Keratinocyte (primary cell): ENCODE data around the gene CFAP73. TPM values are rescaled to one million over a fixed set of nuclear protein-coding genes. Genes with fewer than 3 reads are reported as not detected.

Source experiments
- DNase-seq: peaks from one replicate; pipeline ENCODE4 v3.0.0-alpha.2; 2011; ENCODE audit warnings: low read depth, missing footprints, low spot score
- FAIRE-seq: peaks from 2 replicates; lab custom pipeline; 2011; peaks lifted over from hg19 to GRCh38; lab: Jason Lieb, UNC
- H2AFZ ChIP-seq: 2 replicates; pipeline ENCODE4 v1.6.0; 2012; ENCODE audit warnings: low read length, control low read depth, inconsistent platforms; ENCODE audit not compliant: control insufficient read depth
- H3K27ac ChIP-seq: 2 replicates; pipeline ENCODE4 v1.5.1; 2011; ENCODE audit warnings: low read length; ENCODE audit not compliant: control insufficient read depth, insufficient read depth
- H3K27me3 ChIP-seq: 3 replicates; pipeline ENCODE4 v1.6.0; 2011; ENCODE audit warnings: low read length; ENCODE audit not compliant: control insufficient read depth, insufficient read depth; ENCODE audit errors: extremely low read depth
- H3K36me3 ChIP-seq, 2 experiments: 2 replicates in 1 of 2; 3 replicates in 1 of 2; pipeline ENCODE4 v1.5.1; 2011; ENCODE audit warnings: low read length in 2 of 2, mild to moderate bottlenecking in 1 of 2; ENCODE audit not compliant: control insufficient read depth in 2 of 2, insufficient read depth in 2 of 2; ENCODE audit errors: extremely low read depth in 1 of 2
- H3K4me1 ChIP-seq: 3 replicates; pipeline ENCODE4 v1.5.1; 2011; ENCODE audit warnings: low read length; ENCODE audit not compliant: control insufficient read depth, insufficient read depth; ENCODE audit errors: extremely low read depth
- H3K4me2 ChIP-seq: 3 replicates; pipeline ENCODE4 v1.6.0; 2011; ENCODE audit warnings: low read depth, low read length; ENCODE audit not compliant: control insufficient read depth, insufficient read depth; ENCODE audit errors: extremely low read depth
- H3K4me3 ChIP-seq, 3 experiments: fragments of 200-600 bp in 1 of 3; sonication (generic) in 1 of 3; 2 replicates in 2 of 3; 3 replicates in 1 of 3; pipeline ENCODE4 v1.5.1; 2011 to 2016; ENCODE audit warnings: low read length in 3 of 3, mild to moderate bottlenecking in 3 of 3, control low read depth in 2 of 3, inconsistent platforms in 1 of 3, low read depth in 1 of 3, mixed read lengths in 1 of 3, mixed run types in 1 of 3, moderate library complexity in 1 of 3; ENCODE audit not compliant: control insufficient read depth in 2 of 3, insufficient read depth in 2 of 3; ENCODE audit errors: extremely low read depth in 1 of 3
- H3K79me2 ChIP-seq: 2 replicates; pipeline ENCODE4 v1.6.0; 2012; ENCODE audit warnings: low read length; ENCODE audit not compliant: control insufficient read depth, insufficient read depth
- H3K9ac ChIP-seq: 3 replicates; pipeline ENCODE4 v1.6.0; 2011; ENCODE audit warnings: low read length; ENCODE audit not compliant: control insufficient read depth, insufficient read depth; ENCODE audit errors: extremely low read depth
- H3K9me1 ChIP-seq: 3 replicates; pipeline ENCODE4 v1.6.0; 2011; ENCODE audit warnings: low read length; ENCODE audit not compliant: control insufficient read depth, insufficient read depth; ENCODE audit errors: extremely low read depth
- H3K9me3 ChIP-seq: 2 replicates; pipeline ENCODE4 v1.5.1; 2012; ENCODE audit warnings: low read depth, low read length; ENCODE audit not compliant: control insufficient read depth
- H4K20me1 ChIP-seq: 3 replicates; pipeline ENCODE4 v1.6.0; 2011; ENCODE audit warnings: low read length; ENCODE audit not compliant: control insufficient read depth, insufficient read depth; ENCODE audit errors: extremely low read depth
- EZH2 ChIP-seq: IDR thresholded peaks from one replicate; pipeline ENCODE4 v1.6.1; 2012; ENCODE audit warnings: inconsistent platforms, mild to moderate bottlenecking, low read length, moderate library complexity
- dilution Hi-C: fragments of 300-500 bp; cut with MboI; formaldehyde crosslinking; loops from one replicate; pipeline ENCODE4 v1.7.0; 2020; ENCODE audit warnings: low sequenced_read_pairs; ENCODE audit not compliant: extremely low pct_ligation_motif_present
- polyA plus RNA-seq, 5 experiments: library from polyadenylated mRNA; depleted of rRNA in 3 of 5; stranded (reverse) in 3 of 5; stranded (forward) in 1 of 5; unstranded in 1 of 5; fragments of >200 nt; gene quantifications; 1 replicate in 1 of 5; 2 replicates in 3 of 5; 3 replicates in 1 of 5; pipeline versions ENCODE4 v1.2.1 to v1.2.3, GENCODE V29; 2011 to 2012; ENCODE audit warnings: missing spikeins in 2 of 5, low read depth in 1 of 5, low replicate concordance in 1 of 5
- TF ChIP-seq, protein P1 (sequence below), 3 experiments: IDR thresholded peaks in 1 of 3; conservative IDR thresholded peaks in 1 of 3; optimal IDR thresholded peaks in 1 of 3; 2 replicates in 2 of 3; 3 replicates in 1 of 3; pipeline versions ENCODE3 to v1.5.1; 2011; ENCODE audit warnings: low read length in 3 of 3, mild to moderate bottlenecking in 3 of 3, moderate library complexity in 2 of 3, control low read depth in 1 of 3, inconsistent platforms in 1 of 3; ENCODE audit not compliant: insufficient read depth in 2 of 3; ENCODE audit errors: extremely low read depth in 1 of 3

CFAP73 gene
- polyA plus RNA-seq, 1 donor (not counting 4 experiments of a cell fraction or from before 2014, with no cell fraction given) = not detected

DNA sequence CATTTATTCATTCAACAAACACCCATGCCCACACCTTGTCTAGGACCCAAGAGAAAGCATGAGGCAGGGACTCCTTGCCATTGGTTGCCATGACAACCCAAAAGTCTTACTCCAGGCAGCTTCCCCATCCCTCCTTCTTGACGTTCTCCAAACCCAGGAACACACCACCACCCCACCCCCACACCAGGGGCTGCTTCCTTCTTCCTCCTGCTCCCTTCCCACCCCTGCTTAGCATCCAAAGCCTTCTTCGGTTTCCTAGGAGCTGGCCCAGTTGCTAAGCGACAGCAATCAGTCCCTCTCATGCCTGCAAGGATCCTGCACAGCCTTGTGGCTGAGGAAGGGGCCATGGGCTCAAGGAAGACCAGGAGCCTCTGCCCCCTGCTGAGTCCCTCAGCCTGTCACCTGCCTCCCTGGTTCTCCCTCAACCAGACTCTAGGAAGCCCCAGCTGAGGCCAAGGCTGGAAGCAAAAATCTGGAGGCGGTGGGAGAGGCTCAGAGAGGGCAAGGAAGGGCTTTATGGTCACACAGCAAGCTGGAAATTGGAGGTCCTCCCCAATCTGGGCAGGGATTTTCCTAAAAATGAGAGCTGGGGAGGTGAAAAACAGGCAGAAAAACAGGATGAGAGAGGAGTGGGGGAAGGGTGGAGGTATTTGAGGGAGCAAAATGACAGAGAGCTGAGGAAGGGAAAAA, 29.4 kb upstream of the CFAP73 start:
- FAIRE-seq = no peak
- Histone ChIP-seq H3K79me2 (no peaks in the 10 kb centered on the region), H3K36me3 (no peaks in the 10 kb centered on the region), H2AFZ (no peak overlapping the region), H3K4me3 (no peak overlapping the region), H3K27ac (no peak overlapping the region), H3K4me1 (no peaks in the 10 kb centered on the region), H3K27me3 (no peaks in the 10 kb centered on the region), H3K9me1 (no peaks in the 10 kb centered on the region), H3K9me3 (no peaks in the 10 kb centered on the region), H3K9ac (no peak overlapping the region), H4K20me1 (no peaks in the 10 kb centered on the region), H3K4me2 (no peak overlapping the region)
- no peak for DNase-seq
- TF ChIP-seq EZH2 = no peak
- TF ChIP-seq, protein P1, sequence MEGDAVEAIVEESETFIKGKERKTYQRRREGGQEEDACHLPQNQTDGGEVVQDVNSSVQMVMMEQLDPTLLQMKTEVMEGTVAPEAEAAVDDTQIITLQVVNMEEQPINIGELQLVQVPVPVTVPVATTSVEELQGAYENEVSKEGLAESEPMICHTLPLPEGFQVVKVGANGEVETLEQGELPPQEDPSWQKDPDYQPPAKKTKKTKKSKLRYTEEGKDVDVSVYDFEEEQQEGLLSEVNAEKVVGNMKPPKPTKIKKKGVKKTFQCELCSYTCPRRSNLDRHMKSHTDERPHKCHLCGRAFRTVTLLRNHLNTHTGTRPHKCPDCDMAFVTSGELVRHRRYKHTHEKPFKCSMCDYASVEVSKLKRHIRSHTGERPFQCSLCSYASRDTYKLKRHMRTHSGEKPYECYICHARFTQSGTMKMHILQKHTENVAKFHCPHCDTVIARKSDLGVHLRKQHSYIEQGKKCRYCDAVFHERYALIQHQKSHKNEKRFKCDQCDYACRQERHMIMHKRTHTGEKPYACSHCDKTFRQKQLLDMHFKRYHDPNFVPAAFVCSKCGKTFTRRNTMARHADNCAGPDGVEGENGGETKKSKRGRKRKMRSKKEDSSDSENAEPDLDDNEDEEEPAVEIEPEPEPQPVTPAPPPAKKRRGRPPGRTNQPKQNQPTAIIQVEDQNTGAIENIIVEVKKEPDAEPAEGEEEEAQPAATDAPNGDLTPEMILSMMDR (optimal IDR thresholded peaks at IDR 0.05 in 1 of 3, IDR thresholded peaks at IDR 0.05 in 1 of 3, conservative IDR thresholded peaks at IDR 0.05 in 1 of 3; ENCODE audit: extremely low read depth in 1 of 3, insufficient read depth in 2 of 3, low read length in 3 of 3) = no peak
- dilution Hi-C loops = no loop called here

DNA sequence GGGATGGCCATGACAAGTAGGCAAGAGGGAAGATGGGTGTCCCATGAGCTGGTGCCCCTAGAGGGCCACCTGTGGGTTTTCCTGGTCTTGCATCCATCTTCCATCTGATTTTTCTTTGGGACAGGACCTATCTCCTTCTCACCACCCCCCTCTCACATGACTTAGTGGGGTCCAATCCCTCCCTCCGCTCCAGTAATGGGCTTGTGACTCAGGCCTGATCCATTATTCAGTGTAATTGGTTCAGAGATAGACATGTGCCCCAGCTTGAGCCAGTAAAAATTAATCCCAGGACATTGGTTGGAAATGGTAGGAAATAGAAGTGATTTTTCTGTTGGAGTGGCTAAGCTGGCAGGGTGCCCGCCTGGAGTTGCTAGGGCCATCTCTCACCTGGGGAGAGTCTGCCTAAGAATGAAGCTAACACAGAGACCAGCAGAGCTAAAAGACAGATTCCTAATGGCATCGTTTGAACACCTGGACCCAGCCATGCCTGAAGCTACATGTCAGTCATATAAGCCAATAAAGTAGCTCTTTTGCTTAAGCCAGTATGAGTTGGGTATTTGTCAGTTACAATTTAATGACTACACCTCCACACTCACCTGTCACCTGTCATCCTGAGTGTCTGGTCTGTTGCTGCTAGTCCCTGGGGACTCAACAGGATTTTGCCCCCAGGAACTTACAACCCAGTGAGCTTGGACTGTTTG, 28.7 kb upstream of the CFAP73 start:
- dilution Hi-C loops = no loop called here
- Histone ChIP-seq H3K27ac (no peak overlapping the region), H3K27me3 (no peaks in the 10 kb centered on the region), H4K20me1 (no peaks in the 10 kb centered on the region), H2AFZ (no peak overlapping the region), H3K9ac (no peak overlapping the region), H3K4me1 (no peaks in the 10 kb centered on the region), H3K4me3 (no peak overlapping the region), H3K9me1 (no peaks in the 10 kb centered on the region), H3K9me3 (no peaks in the 10 kb centered on the region), H3K36me3 (no peaks in the 10 kb centered on the region), H3K4me2 (no peak overlapping the region), H3K79me2 (no peaks in the 10 kb centered on the region)
- FAIRE-seq = no peak
- TF ChIP-seq EZH2 = no peak
- TF ChIP-seq, protein P1 (optimal IDR thresholded peaks at IDR 0.05 in 1 of 3, IDR thresholded peaks at IDR 0.05 in 1 of 3, conservative IDR thresholded peaks at IDR 0.05 in 1 of 3; ENCODE audit: extremely low read depth in 1 of 3, insufficient read depth in 2 of 3, low read length in 3 of 3) = no peak
- no peak for DNase-seq
